Hepatocyte (in vitro differentiated cells): ENCODE results near the gene FIP1L1.

ENCODE experiments used
- EZH2 ChIP-seq: fragments of 200-600 bp; sonication (generic); IDR thresholded peaks from 2 replicates; pipeline ENCODE4 v1.6.1; 2016; ENCODE audit warnings: antibody characterized with exemption, mild to moderate bottlenecking, borderline replicate concordance
- TF ChIP-seq, protein P1 (sequence below): fragments of 200-600 bp; sonication (generic); IDR thresholded peaks from 2 replicates; pipeline ENCODE4 v1.5.1; 2016; ENCODE audit warnings: antibody characterized with exemption, mild to moderate bottlenecking; ENCODE audit not compliant: poor library complexity

DNA sequence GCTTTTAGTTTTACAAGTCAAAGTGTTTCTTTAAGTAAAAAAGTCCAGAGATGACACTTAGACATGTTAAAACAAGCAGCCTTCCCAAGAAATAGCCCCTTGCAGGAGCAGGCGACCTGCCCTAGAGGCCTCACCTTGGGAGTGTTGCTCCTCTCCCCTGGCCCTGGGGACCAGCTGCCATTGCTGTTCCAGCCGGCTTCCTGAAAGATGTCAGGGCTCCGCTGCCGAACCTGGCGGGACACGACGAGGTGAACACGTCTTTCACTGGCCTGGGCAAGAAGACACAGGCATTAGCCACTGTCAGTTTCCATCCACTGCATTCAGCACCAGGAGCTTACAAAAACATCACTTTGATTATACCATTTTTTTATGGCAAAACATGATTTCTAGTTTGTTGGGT, 104.1 kb downstream of the FIP1L1 start:
- TF ChIP-seq, protein P1, sequence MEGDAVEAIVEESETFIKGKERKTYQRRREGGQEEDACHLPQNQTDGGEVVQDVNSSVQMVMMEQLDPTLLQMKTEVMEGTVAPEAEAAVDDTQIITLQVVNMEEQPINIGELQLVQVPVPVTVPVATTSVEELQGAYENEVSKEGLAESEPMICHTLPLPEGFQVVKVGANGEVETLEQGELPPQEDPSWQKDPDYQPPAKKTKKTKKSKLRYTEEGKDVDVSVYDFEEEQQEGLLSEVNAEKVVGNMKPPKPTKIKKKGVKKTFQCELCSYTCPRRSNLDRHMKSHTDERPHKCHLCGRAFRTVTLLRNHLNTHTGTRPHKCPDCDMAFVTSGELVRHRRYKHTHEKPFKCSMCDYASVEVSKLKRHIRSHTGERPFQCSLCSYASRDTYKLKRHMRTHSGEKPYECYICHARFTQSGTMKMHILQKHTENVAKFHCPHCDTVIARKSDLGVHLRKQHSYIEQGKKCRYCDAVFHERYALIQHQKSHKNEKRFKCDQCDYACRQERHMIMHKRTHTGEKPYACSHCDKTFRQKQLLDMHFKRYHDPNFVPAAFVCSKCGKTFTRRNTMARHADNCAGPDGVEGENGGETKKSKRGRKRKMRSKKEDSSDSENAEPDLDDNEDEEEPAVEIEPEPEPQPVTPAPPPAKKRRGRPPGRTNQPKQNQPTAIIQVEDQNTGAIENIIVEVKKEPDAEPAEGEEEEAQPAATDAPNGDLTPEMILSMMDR: no peak
- TF ChIP-seq EZH2: no peak
